Upper lobe of left lung (tissue), 6 donors: Measurements from ENCODE around the gene CLBA1. TPM values are rescaled to one million over a fixed set of nuclear protein-coding genes. Genes with fewer than 3 reads are reported as not detected.

Experiments
- ATAC-seq, 2 donors: fragments of 200-7000 bp; cut with Tn5 transposase; one replicate each; pipeline ENCODE4 v1.9.1; 2022; ENCODE audit warnings: mild to moderate bottlenecking in 2 of 2, moderate library complexity in 2 of 2; ENCODE audit not compliant: low FRiP score in 2 of 2
- DNase-seq, 2 donors: peaks; one replicate each; pipeline ENCODE4 v3.0.0-alpha.2; 2019 to 2020
- H3K27ac ChIP-seq, 4 donors: fragments of 200-600 bp; sonication (generic); one replicate each; pipeline ENCODE4 v1.5.1; 2016 to 2019
- H3K27me3 ChIP-seq, 4 donors: fragments of 200-600 bp; sonication (generic); one replicate each; pipeline ENCODE4 v1.5.1; 2017 to 2019
- H3K36me3 ChIP-seq, 4 donors: fragments of 200-600 bp; sonication (generic); one replicate each; pipeline ENCODE4 v1.5.1; 2016 to 2019
- H3K4me1 ChIP-seq, 4 donors: fragments of 200-600 bp; sonication (generic); one replicate each; pipeline ENCODE4 v1.5.1; 2018 to 2019
- H3K4me3 ChIP-seq, 4 donors: fragments of 200-600 bp; sonication (generic); one replicate each; pipeline ENCODE4 v1.5.1; 2017 to 2019; ENCODE audit warnings: mild to moderate bottlenecking in 2 of 4, moderate library complexity in 1 of 4
- H3K9me3 ChIP-seq, 4 donors: fragments of 200-600 bp; sonication (generic); one replicate each; pipeline ENCODE4 v1.5.1; 2018 to 2019
- EP300 ChIP-seq, 4 donors: sonication (generic); formaldehyde crosslinking; IDR thresholded peaks; one replicate each; pipeline ENCODE4 v1.5.1; 2017; ENCODE audit warnings: antibody characterized with exemption in 4 of 4, control low read depth in 2 of 4
- POLR2A ChIP-seq, 4 donors: fragments of 450-650 bp; IDR thresholded peaks; one replicate each; pipeline ENCODE4 v1.5.1; 2016 to 2017; ENCODE audit warnings: antibody characterized with exemption in 4 of 4, mild to moderate bottlenecking in 2 of 4
- POLR2AphosphoS5 ChIP-seq, 2 donors: sonication (generic); formaldehyde crosslinking; IDR thresholded peaks; one replicate each; pipeline ENCODE4 v1.5.1; 2017; ENCODE audit warnings: antibody characterized with exemption in 2 of 2
- WGBS, 2 donors: methylation state at CpG; one replicate each; pipeline ENCODE4 v1.1.5; 2017 to 2018; 5-methylcytosine and 5-hydroxymethylcytosine counted together
- total RNA-seq, 6 donors: library from RNA; depleted of rRNA in 4 of 6; stranded (reverse); fragments of >200 nt in 4 of 6; gene quantifications; one replicate each; pipeline versions ENCODE4 v1.1.0 to v1.2.1, GENCODE V29; 2016 to 2021
- TF ChIP-seq, protein P1 (sequence below), 6 experiments: fragments of 450-650 bp in 4 of 6; fragments of 200-600 bp in 2 of 6; sonication (generic) in 2 of 6; IDR thresholded peaks; one replicate each; pipeline ENCODE4 v1.5.1; 2016 to 2019; ENCODE audit warnings: antibody characterized with exemption in 6 of 6
- donor health status: DM: no; HTN: no; CAD: no; lungs with moderate emphysema.
- donor health status: DM: no; HTN: yes; CAD: no; lungs with severe emphysema.

The CLBA1 gene
- total RNA-seq, 6 donors from 2014 or later, result 11.1 to 44.0 (median 13.3) TPM

DNA sequence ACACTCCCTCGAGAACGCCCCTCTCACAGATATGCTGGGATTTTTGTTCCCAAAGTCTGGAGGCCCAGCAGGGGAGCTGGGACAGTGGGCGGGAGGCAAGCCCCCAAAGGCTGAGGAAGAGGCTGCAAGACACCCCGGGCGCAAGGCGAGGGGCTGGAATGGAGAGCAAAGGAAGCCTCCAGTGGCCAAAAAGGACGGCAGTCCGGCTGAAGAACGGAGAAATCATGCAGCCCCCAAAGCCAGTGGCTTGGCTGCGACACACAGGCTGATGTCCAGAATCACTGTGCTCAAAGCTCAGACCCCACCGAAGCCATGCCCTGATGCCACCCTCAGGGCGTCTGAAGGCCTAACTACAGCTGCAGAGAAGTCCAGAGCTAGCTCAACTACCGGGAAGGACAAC is 10.9 kb downstream of the CLBA1 start:
- H3K9me3 ChIP-seq, result peaks cover 0 to 5% (median 0%) of the 10 kb centered on the region in 4 donors
- no peak for ATAC-seq
- no peak overlapping the region for H3K4me3 ChIP-seq
- no peaks in the 10 kb centered on the region for H3K27me3 ChIP-seq
- peaks cover 0 to 31% (median 13%) of the 10 kb centered on the region in 4 donors for H3K36me3 ChIP-seq
- H3K27ac ChIP-seq, result no peak overlapping the region
- H3K4me1 ChIP-seq, result no peaks in the 10 kb centered on the region
- TF ChIP-seq, protein P1, sequence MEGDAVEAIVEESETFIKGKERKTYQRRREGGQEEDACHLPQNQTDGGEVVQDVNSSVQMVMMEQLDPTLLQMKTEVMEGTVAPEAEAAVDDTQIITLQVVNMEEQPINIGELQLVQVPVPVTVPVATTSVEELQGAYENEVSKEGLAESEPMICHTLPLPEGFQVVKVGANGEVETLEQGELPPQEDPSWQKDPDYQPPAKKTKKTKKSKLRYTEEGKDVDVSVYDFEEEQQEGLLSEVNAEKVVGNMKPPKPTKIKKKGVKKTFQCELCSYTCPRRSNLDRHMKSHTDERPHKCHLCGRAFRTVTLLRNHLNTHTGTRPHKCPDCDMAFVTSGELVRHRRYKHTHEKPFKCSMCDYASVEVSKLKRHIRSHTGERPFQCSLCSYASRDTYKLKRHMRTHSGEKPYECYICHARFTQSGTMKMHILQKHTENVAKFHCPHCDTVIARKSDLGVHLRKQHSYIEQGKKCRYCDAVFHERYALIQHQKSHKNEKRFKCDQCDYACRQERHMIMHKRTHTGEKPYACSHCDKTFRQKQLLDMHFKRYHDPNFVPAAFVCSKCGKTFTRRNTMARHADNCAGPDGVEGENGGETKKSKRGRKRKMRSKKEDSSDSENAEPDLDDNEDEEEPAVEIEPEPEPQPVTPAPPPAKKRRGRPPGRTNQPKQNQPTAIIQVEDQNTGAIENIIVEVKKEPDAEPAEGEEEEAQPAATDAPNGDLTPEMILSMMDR (IDR thresholded peaks at IDR 0.05), result no peak
- TF ChIP-seq POLR2A (IDR thresholded peaks at IDR 0.05), result no peak
- TF ChIP-seq EP300 (IDR thresholded peaks at IDR 0.05), result no peak
- TF ChIP-seq POLR2AphosphoS5 (IDR thresholded peaks at IDR 0.05), result no peak
- 90 to 96% methylated on average over 10 to 13 of the region's 13 CpGs for WGBS, 2 donors
- DNase-seq, result no peak

DNA sequence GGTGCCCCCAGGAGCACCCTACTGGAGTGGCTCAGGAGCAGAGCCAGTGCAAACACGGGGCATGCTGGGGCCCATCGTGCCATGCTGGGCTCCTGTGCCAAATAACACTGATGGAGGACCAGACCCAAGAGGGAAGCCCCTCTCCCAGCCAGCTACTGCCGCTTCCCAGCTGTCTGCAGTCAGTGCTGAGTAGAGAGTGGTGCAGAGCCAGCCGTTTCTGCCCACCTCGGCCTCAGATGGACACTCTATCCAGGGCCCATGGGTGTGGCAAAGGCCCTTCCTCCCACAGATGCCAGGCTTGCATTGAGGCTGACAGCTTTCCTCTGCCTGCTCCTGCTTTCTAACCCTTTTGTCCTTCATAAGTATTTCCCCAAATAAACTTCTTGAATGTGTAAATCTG is 13.2 kb downstream of the CLBA1 start:
- TF ChIP-seq EP300 (IDR thresholded peaks at IDR 0.05), result no peak
- no peak for TF ChIP-seq POLR2AphosphoS5 (IDR thresholded peaks at IDR 0.05)
- TF ChIP-seq, protein P1 (IDR thresholded peaks at IDR 0.05), result no peak
- TF ChIP-seq POLR2A (IDR thresholded peaks at IDR 0.05), result no peak
- H3K27me3 ChIP-seq, result no peaks in the 10 kb centered on the region
- ATAC-seq, result no peak
- H3K36me3 ChIP-seq, result peaks cover 0 to 16% (median 0%) of the 10 kb centered on the region in 4 donors
- H3K4me3 ChIP-seq, result no peak overlapping the region
- H3K9me3 ChIP-seq, result peaks cover 0 to 5% (median 0%) of the 10 kb centered on the region in 4 donors
- WGBS, 2 donors, result 74 to 93% methylated on average over 5 of the region's 5 CpGs
- no peaks in the 10 kb centered on the region for H3K4me1 ChIP-seq
- DNase-seq, result no peak
- H3K27ac ChIP-seq, result no peak overlapping the region

DNA sequence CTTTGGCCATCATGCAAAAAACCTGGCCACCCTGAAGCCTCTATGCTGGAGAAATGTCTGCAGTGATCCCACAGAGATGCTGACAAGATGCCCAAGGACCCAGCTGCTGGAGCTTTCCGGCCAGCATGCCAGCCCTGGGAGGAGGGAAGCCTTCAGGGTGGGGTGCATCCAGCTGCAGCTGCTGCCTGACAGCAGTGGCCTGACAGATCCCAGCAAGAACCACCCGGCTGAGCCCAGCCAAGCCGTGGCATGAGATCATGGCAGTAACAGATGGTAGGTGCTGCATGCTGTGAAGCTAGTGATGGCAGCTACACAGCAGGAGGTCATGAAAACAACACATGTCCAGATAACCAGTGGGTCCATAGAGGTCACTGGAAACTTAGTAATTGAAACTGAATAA is 13.8 kb downstream of the CLBA1 start:
- Histone ChIP-seq H3K9me3 (peaks cover 0 to 5% (median 0%) of the 10 kb centered on the region in 4 donors), H3K27ac (no peak overlapping the region), H3K27me3 (no peaks in the 10 kb centered on the region), H3K4me1 (no peaks in the 10 kb centered on the region), H3K36me3 (peaks cover 0 to 10% (median 0%) of the 10 kb centered on the region in 4 donors), H3K4me3 (no peak overlapping the region)
- DNase-seq (no peak), ATAC-seq (no peak)
- TF ChIP-seq, protein P1 (IDR thresholded peaks at IDR 0.05), result no peak
- TF ChIP-seq POLR2A (IDR thresholded peaks at IDR 0.05), result no peak
- WGBS, 2 donors, result 94 to 100% methylated on average over 2 to 3 of the region's 3 CpGs

GRCh38 chr14:105005329-105005928 is 19.8 kb downstream of the CLBA1 start:
- ATAC-seq, result peak; percentile 8 to 50
- Histone ChIP-seq H3K4me1 (no peaks in the 10 kb centered on the region), H3K36me3 (peaks cover 0 to 30% (median 13%) of the 10 kb centered on the region in 4 donors), H3K9me3 (no peaks in the 10 kb centered on the region), H3K4me3 (no peak overlapping the region), H3K27ac (no peak overlapping the region), H3K27me3 (no peaks in the 10 kb centered on the region)
- no peak for TF ChIP-seq POLR2AphosphoS5 (IDR thresholded peaks at IDR 0.05)
- no peak for TF ChIP-seq EP300 (IDR thresholded peaks at IDR 0.05)
- TF ChIP-seq, protein P1 (IDR thresholded peaks at IDR 0.05), result no peak
- TF ChIP-seq POLR2A (IDR thresholded peaks at IDR 0.05), result no peak
- peak in 1 of 2 donors; percentile 65 for DNase-seq
- 86 to 94% methylated on average over 16 to 18 of the region's 20 CpGs for WGBS, 2 donors
